Measurements from ENCODE around the gene MS4A12. TPM values are rescaled to one million over a fixed set of nuclear protein-coding genes. Genes with fewer than 3 reads are reported as not detected.
"Not testable (repeated sequence)": the region's sequence is repeated elsewhere in the genome, so short reads cannot be mapped to it uniquely, and the experiment has no call there.

The MS4A12 gene
- total RNA-seq, 1 experiment from 2014 or later = not detected

- no peak for DNase-seq (ENCODE audit: low spot score)
Measured at GRCh38 chr11:60512651-60513225, 20.2 kb downstream of the MS4A12 start.

DNA sequence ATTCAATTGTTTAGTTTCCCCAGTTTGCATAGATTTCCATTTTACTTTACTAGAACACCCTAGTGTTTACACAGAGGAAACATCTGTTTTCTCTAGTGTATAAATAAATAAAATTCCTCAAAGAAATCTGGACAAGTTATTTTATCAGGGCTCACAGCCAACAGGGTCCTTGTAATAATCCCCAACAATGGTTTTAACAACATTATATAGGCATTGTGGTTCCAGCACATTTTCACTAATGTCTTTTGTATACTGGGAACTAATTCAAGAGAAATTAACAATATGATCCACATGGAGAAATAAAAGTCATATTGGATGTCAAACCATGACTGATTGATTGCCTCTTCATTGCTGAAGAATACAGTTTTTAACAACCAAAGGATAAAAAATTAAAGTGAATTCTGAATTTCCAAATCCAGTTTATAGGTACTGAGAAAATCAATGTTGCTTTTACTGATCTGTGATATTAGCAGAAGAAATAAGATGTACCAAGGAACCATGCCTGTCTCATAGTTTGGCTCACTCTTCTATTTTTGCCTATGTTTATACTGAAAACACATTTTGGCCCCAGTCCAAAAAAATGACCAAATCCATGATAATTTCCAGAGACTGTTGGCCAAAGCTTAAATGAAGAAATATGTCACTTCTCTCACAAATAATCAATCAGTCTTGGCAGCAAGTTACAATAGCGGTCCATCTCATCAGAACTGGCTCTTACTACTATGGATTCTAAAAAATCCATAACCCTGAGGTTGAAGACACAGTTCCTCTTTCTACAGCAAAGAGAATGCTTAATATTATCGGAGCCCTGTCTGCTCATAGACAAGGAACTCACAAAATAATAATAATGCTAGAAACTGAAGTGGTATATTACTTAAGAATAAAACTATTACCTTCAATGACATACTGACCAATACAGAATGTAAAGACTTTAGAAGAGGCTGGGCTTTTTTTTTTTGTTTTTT is 21.2 kb downstream of the MS4A12 start:
- no peak for DNase-seq (ENCODE audit: low spot score)

DNA sequence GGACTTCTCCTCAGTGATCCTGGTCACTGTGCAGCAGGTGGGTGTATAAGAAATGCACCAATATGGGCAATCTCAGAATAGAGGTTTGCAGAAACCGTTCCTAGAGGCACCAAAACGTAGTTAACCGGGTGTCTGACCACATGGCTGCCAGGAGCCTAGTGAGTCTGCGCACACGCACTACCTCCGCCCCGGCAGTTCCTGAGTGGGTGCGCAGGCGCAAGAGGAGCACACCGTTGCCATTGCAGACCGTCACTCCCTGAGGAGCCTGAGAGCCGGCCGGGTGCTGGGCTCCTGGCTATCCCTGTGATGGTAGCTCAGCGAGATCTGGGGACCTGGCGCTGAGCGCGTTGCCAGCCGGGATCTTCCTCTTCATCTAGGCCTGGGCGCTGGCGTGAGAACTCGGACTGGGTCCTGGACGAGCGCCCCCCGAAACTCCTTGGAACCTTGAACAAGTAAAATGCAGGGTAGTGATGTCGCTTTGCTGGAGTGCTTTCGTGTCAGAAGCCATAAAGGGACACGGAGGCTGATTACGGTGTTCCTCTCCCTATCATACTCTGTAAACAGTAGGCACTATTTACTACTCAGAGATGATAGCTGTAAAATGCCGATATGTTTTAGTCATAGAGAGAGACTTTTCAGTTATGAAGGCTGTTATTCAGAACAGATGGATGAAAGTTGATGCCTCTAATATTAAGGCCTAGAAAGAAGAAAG is 22.7 kb downstream of the MS4A12 start, which contains the start of gene MS4A13:
Gene MS4A13 (plus strand): TSS at position 249 of the 712 bp plus-strand sequence. CDS start 2,692 bp downstream, outside the sequence.
- peak; percentile 90 for DNase-seq (ENCODE audit: low spot score)

- no peak for DNase-seq (ENCODE audit: low spot score)
Measured at GRCh38 chr11:60528465-60528864, 35.9 kb downstream of the MS4A12 start.

- DNase-seq (ENCODE audit: low spot score) = no peak
Measured at GRCh38 chr11:60528934-60529333, 36.4 kb downstream of the MS4A12 start.

DNA sequence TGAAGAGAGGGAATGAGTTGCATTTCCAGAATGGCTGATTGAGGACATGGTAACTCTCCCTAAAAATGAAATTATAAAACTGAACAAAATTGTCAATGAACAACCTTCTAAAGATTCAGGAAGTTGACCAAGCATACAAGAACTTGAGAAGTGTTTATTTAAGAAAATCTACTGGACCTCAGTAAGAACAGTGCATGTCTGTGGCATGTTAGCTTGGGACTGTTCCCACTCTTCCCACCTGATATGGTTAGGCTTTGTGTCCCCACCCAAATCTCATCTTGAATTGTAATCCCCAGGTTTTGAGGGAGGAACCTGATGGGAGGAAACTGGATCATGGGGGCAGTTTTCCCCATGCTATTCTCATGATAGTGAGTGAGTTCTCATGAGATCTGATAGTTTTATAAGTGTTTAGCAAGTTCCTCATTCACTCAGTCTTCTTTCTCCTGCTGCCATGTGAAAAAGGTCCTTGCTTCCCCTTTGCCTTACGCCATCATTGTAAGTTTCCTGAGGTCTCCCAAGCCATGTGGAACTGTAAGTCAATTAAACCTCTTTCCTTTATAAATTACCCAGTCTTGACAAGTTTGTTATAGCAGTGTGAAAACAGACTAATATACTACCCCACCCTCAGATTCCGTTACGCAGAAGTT is 38.0 kb downstream of the MS4A12 start:
- no peak for DNase-seq (ENCODE audit: low spot score)

DNA sequence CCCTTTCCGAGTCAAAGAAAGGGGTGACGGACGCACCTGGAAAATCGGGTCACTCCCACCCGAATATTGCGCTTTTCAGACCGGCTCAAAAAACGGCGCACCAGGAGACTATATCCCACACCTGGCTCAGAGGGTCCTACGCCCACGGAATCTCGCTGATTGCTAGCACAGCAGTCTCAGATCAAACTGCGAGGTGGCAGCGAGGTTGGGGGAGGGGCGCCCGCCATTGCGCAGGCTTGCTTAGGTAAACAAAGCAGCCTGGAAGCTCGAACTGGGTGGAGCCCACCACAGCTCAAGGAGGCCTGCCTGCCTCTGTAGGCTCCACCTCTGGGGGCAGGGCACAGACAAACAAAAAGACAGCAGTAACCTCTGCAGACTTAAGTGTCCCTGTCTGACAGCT is 39.8 kb downstream of the MS4A12 start:
- not testable (repeated sequence) for DNase-seq (ENCODE audit: low spot score)

GRCh38 chr11:60538627-60539026 is 46.0 kb downstream of the MS4A12 start:
- not testable (repeated sequence) for DNase-seq (ENCODE audit: low spot score)

DNA sequence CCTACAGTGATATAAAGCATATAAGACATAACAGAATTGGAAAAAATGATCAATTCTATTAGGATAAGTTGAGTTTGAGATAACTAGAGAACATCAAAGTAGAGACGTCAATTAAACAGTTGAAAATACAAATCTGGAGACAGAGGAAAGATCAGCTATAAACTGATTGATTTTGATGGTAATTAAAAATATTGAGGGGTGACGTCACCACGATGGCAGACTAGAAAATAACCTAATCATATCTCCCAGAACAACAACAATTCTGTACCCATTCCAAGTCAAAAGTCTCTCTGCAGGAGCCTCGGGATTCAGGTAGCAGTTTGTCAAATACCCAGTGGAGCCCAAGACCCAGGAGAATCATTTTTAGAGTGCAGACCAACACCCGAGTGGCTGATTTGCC is 51.5 kb downstream of the MS4A12 start:
- DNase-seq (ENCODE audit: low spot score) = no peak

Other genes with a start within 250 kb of the MS4A12 start
- not detected in 2 replicates for gene MS4A4E, start 249.6 kb upstream of the MS4A12 start, total RNA-seq (2014; rRNA removed; shearing (Covaris generic))
- 0.06 and 0.55 TPM in 2 replicates for gene MS4A4A, start 212.1 kb upstream of the MS4A12 start, total RNA-seq (2014; rRNA removed; shearing (Covaris generic))
- gene MS4A6E, start 165.5 kb upstream of the MS4A12 start, total RNA-seq (2014; rRNA removed; shearing (Covaris generic)) = not detected in 2 replicates
- not detected in 2 replicates for gene MS4A7, start 114.2 kb upstream of the MS4A12 start, total RNA-seq (2014; rRNA removed; shearing (Covaris generic))
- gene MS4A14, start 96.3 kb upstream of the MS4A12 start, total RNA-seq (2014; rRNA removed; shearing (Covaris generic)) = not detected in 2 replicates
- gene MS4A5, start 63.2 kb upstream of the MS4A12 start, total RNA-seq (2014; rRNA removed; shearing (Covaris generic)) = not detected in 2 replicates
- gene MS4A1, start 36.9 kb upstream of the MS4A12 start, total RNA-seq (2014; rRNA removed; shearing (Covaris generic)) = not detected in 2 replicates
- gene MS4A13, start 22.6 kb downstream of the MS4A12 start, total RNA-seq (2014; rRNA removed; shearing (Covaris generic)) = not detected in 2 replicates
- gene MS4A8, start 206.8 kb downstream of the MS4A12 start, total RNA-seq (2014; rRNA removed; shearing (Covaris generic)) = 0.17 TPM in 1 of 2 replicates, not detected in the other
- not detected in 2 replicates for gene MS4A18, start 231.9 kb downstream of the MS4A12 start, total RNA-seq (2014; rRNA removed; shearing (Covaris generic))

Measured in H4 (cell line).